ENCODE results near the gene ZNF608.
A peak's percentile ranks its signal among the peaks of the same experiment; 100 is the strongest.

ZNF608 gene

GRCh38 chr5:124721229-124721735, 25.2 kb downstream of the ZNF608 start:
- DNase-seq: no peak
- intact Hi-C loops (cut with DNase I): loop anchor here (10.0 kb wide), 1 partner anchor 266 kb away; no protein-coding TSS in a partner anchor

GRCh38 chr5:124720593-124720992, 25.8 kb downstream of the ZNF608 start:
- intact Hi-C loops (cut with DNase I): loop anchor here (10.0 kb wide), 1 partner anchor 266 kb away; no protein-coding TSS in a partner anchor

DNA sequence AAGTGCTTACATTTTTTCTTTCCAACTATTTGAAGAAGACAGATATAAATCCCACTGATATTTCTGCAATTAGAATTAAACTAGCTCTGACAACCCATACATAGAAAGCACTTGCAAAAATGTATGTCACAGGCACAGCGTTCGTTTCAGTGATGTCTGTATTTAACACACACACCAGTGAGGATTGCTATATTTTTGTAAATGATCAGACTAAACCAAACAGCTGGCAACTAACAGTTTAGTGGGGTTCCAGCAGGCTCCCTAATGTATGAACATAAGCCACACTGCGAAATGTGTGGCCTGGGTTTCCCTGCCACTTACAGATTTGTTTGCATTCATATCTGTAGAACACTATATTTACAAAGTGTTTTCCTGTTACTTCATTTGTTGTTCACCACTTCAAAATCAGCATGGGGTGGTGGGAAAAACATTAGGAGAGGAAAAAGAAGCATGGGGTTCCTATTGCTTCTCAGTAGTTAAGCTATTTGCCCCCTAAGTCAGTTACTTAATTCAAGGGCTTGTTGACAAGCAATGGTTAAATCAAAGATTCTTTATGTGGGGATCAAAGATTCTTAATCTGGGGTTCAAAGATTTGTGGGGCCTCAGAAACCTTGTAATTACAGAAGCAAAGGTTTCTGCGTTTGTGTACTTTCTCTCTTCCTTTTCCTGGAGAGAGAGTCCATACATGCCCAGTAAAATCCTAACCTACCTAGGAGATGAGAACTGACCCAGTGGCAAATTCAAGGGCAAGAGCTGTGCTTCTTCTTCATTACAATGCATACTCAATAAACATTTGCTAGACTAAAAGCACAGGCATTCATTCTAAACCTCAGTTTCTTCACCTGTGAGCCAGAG, 27.1 kb downstream of the ZNF608 start:
- intact Hi-C loops (cut with DNase I): no loop called here
- DNase-seq: no peak

More at GRCh38 chr5:124720593-124720992, 25.8 kb downstream of the ZNF608 start:
- DNase-seq: no peak

- peak in 3 of 10 donors; percentile 40 to 62 (median 42) for DNase-seq
- intact Hi-C loops (cut with DNase I): no loop called here
Observed at GRCh38 chr5:124718380-124718789, 28.1 kb downstream of the ZNF608 start.

DNA sequence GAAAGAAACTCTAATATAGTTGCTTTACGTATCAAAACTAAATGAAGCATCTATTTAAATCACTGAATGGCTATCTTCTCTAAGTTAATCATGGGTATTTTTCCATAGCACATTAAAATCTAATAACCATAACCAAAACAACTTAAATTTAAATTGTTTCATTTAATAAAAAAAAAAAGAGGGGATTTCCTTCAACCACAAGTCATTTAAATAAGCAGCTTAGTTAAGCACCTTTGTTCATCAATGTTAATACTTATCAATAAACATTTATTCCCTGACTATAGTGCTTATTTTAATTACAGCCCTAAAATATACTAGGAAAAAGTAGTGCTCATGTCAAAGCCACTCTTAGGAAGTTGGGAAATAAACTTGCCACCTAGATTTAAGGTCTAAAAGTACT, 30.3 kb downstream of the ZNF608 start:
- intact Hi-C loops (cut with DNase I): no loop called here
- no peak for DNase-seq

DNA sequence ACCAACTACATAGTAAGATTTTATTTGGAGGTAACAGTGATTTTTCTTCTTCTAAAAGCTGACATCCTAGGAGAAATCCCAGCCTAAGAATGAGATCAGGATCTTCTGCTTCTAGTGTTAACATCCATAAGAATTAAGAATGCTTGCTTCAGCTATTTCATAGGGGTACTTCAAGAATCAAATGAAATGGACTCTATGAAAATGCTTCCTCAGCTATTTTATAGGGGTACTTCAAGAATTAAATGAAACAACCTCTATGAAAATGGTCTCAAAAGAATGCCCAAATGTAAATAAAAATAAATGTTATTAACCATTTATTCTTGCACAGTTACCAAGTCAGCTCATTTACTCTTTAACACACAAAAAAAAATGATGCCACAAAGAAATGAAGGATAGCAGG, 31.5 kb downstream of the ZNF608 start:
- intact Hi-C loops (cut with DNase I): no loop called here
- no peak for DNase-seq

GRCh38 chr5:124713595-124713994, 32.8 kb downstream of the ZNF608 start:
- intact Hi-C loops (cut with DNase I): no loop called here
- DNase-seq: no peak

GRCh38 chr5:124712731-124713305, 33.6 kb downstream of the ZNF608 start:
- intact Hi-C loops (cut with DNase I): no loop called here
- no peak for DNase-seq

DNA sequence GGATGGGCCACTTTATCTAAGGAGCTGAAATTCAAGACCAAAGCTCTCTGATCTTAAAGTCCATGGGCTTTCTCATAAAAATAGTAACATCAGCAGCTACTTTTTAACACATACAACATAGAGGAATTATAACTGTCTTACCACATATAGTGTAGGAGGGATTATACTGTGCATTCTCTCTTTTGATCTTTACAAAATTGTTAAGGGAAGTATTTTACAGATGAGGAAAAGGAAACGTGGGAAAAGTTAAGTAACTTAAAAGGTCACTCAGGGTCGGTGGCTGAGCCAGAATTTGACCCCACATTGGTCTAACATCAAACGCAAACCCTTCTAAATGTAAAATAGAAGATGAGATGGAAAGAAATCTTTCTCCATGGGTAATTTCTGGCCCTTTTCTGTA, 38.4 kb downstream of the ZNF608 start:
- DNase-seq: no peak
- intact Hi-C loops (cut with DNase I): no loop called here

DNA sequence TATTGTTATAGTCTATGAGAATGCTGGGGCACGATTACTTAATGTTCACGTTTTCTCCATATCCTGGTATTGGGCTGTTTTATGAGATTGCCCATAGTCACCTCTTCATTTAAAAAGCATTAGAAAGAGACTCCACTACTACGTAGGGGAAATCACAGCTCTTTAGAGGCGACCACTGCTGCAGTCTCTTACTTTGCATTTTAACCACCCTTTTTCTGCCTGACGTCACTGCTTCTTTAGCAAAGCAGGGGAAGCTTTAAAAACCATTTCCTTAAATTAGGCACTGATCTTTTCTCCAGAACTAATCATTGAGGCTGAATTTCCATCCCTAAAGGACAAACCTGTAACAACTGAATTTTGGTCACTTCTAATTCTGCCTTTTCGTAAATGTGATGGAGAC, 38.9 kb downstream of the ZNF608 start:
- intact Hi-C loops (cut with DNase I): no loop called here
- DNase-seq: no peak

DNA sequence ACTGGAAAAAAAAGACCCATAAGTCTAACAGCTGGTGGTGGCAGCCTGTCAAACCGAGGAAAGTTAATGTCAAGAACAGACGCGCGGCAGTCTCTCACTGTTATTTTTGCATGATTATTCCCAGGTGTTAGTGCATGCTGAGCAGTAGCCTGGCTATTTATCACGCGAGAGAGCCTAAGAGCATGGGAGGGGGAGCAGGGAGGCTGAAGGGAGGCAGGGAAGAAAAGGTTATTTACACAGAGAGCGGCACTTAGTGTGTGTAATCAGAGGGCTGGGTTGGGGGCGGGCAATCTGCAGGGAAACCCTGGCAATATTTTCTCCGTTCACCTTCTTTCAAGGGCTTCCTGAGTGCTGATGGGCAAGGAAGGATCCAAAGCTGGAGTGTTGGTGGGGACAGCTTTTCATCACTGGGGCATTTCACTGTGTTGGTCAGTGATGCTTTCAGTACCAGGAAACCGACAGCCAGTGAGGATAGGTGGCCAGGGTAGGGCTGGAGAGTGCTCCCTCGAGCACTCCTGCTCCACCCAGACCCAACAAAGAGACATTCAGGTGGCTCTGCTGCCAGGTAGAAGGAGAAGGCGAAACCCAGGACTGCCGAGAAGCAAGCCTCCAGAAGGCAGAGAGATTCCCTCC, 39.6 kb downstream of the ZNF608 start:
- intact Hi-C loops (cut with DNase I): no loop called here
- no peak for DNase-seq

- DNase-seq: no peak
- intact Hi-C loops (cut with DNase I): no loop called here
Observed at GRCh38 chr5:124706051-124706450, 40.4 kb downstream of the ZNF608 start.

DNA sequence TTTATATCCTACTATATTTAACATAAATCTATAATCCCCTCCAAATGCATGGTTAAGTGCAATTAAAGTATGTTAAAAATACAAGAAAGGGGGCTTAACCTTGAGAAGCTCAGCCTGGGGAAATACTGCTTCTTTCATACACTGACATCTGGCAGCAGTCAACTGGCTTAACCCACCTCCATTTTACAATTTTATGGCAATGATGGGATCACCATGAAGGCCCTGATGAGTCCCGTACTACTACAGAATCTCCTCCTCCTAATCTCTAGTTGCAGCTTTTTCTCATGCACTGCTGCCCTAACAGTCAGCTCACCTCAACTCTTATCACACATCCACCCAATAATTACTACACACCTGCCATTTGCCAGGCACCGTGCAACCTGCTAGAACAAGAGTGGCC, 40.9 kb downstream of the ZNF608 start:
- no peak for DNase-seq
- intact Hi-C loops (cut with DNase I): no loop called here

GRCh38 chr5:124704594-124705284, 41.7 kb downstream of the ZNF608 start:
- peak in 3 of 10 donors; percentile 18 to 81 (median 49) for DNase-seq

DNA sequence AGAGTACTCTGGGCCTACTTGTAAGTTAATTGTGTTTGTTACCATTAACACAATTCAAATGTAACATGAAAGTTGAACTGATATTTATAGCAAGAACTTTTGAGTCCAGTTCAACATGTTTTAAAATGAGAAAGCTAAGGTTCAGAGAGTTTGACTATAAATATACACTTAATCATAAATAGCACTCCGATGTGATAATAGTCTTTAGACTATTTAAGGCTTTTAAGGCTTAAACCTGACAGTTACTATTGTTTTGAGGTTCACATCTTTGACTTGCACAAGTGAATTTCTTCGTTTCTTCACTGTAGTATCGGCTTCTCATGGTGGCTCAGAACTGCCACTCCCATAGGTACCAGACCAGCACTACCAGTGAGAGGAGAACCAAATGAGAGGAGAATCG, 42.4 kb downstream of the ZNF608 start:
- intact Hi-C loops (cut with DNase I): no loop called here
- DNase-seq: no peak

More at GRCh38 chr5:124704594-124705284, 41.7 kb downstream of the ZNF608 start:
- intact Hi-C loops (cut with DNase I): no loop called here

DNA sequence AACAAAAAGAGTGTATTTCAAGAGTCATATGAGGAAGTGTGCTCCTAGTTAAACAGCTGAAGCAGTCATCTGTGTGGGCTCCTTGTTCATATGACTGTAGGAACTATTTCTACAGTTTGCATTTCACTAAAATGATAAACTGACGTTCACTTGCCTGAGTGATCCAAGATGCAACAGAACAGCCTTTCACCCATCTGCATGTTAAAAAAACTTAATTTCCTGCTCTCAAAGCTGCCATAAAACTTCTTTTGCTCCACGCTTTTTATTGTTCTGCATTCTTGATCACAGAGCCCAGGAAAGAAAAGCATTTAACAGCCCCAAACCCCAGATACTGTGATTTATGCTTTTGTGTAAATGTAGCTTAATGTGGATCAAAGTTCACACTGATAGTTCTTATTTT, 43.9 kb downstream of the ZNF608 start:
- no peak for DNase-seq
- intact Hi-C loops (cut with DNase I): no loop called here

DNA sequence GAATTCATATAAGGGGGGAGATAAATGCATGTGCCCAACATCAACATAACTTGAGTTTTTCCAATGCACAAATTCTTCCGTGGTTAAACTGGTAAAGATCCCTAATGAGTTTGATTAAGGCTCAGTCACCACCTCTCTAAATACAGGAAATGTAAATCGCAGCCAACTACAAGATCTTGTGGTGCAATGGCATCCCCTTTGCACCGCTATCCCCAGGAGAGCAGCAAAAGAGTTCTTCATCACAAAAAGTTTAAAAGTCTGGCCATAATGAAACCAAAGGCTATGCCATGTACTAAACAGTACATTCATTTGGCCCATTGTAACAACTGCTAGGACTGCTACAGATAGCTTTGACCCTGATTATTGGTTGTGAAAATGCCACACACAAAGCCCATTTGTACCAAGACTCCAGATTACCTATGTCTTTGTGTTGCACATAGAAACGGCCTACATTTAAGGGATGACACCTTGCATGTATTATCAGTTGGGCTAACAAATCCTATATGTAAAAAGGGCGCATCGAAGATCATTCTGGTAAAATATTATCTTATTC, 44.5 kb downstream of the ZNF608 start:
- intact Hi-C loops (cut with DNase I): no loop called here
- no peak for DNase-seq

DNA sequence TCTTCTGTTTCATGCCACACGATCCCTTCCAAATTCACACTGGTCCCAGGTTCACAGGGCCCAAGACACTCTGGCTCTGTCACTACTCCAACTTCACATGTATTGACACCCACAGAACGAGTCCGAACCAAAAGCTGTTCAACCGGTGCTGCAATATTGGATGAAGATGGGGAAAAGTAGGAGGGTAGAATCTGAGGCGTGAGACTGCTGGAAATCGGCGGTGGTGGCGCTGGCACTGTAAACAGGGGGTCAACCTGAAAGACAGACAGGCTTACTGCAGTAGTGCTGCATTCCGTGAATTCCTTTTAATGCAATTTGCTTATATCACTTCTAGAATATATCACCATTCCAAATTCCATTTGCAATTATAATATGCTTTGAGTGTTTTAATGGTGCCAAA, 45.4 kb downstream of the ZNF608 start:
- intact Hi-C loops (cut with DNase I): no loop called here
- DNase-seq: no peak

DNA sequence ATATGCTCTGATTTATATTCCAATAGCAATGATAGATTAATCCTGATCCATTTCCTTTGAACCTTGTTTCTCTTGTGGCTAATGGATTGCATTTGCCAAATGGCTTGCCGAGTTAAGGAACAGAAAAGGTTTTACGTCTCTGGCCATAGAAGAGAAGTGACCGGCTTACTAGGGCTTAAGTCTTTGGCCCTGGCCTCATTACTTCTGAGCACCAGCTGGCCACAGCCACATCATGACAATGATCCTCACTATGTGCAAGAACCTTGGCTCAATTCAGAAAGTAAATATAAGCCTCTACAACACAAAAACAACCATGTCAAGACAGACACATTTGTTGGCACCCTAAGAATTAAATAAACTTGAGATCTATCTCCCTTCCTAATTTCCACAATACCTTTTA, 46.1 kb downstream of the ZNF608 start:
- intact Hi-C loops (cut with DNase I): no loop called here
- no peak for DNase-seq

DNA sequence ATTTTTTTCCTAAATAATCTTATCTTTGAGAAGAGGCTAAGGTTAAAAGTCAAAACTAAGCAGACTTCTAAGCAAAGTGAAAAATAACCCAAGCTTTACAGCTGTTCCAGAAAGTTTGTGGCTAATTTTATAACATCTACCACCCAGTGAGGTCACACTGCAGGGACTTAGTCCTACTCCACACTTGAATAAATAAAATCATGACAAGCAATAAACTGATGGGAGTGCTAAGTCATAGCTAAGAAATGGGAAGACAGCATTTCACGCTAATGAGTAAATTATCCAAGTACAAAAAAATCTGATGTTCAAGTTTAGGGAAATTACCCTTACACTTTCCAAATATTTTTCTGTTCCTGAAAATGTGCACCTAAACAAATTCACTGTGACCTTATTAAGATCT, 47.7 kb downstream of the ZNF608 start:
- no peak for DNase-seq
- intact Hi-C loops (cut with DNase I): no loop called here

Measured in posterior cingulate gyrus (tissue), 11 donors.